Measurements from ENCODE around the gene ARHGEF33. TPM values are rescaled to one million over a fixed set of nuclear protein-coding genes. Genes with fewer than 3 reads are reported as not detected.

ARHGEF33 gene
- total RNA-seq, 1 donor = 0.72 TPM

DNA sequence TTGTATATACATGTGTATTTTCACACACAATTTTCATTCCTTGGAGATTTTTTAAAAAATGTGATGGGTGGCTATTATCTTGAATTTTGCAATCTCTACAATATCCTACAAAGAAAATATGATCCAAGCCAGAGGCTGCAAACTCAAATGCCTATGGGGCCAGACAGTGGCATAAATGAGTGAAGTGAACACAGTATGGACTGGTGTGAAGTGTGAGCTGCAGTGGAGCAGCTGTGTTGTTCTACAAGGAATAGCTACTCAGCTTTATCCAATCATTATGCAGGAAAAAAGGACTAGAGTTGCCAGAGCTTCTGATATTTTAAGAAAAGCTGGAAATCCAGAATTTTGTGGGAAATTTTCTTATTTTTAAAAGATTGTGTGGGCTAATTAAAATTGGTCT lies 62.1 kb downstream of the ARHGEF33 start:
- Histone ChIP-seq H2AFZ (ENCODE audit: low read length) (no peak overlapping the region), H3K9me3 (ENCODE audit: low read depth, low read length) (no peaks in the 10 kb centered on the region), H3K4me3 (ENCODE audit: insufficient read depth, low read length) (no peak overlapping the region), H3K36me3 (ENCODE audit: insufficient read depth, low read length) (no peaks in the 10 kb centered on the region), H4K20me1 (ENCODE audit: insufficient read depth, low read length) (no peaks in the 10 kb centered on the region), H3K79me2 (ENCODE audit: insufficient read depth, low read length) (no peaks in the 10 kb centered on the region), H3K4me1 (ENCODE audit: insufficient read depth, low read length) (no peaks in the 10 kb centered on the region), H3K27ac (ENCODE audit: low read depth, low read length) (no peak overlapping the region), H3K27me3 (ENCODE audit: insufficient read depth, low read length) (peaks cover 4% of the 10 kb centered on the region), H3K4me2 (ENCODE audit: insufficient read depth, low read length) (no peak overlapping the region)
- TF ChIP-seq, protein P1, sequence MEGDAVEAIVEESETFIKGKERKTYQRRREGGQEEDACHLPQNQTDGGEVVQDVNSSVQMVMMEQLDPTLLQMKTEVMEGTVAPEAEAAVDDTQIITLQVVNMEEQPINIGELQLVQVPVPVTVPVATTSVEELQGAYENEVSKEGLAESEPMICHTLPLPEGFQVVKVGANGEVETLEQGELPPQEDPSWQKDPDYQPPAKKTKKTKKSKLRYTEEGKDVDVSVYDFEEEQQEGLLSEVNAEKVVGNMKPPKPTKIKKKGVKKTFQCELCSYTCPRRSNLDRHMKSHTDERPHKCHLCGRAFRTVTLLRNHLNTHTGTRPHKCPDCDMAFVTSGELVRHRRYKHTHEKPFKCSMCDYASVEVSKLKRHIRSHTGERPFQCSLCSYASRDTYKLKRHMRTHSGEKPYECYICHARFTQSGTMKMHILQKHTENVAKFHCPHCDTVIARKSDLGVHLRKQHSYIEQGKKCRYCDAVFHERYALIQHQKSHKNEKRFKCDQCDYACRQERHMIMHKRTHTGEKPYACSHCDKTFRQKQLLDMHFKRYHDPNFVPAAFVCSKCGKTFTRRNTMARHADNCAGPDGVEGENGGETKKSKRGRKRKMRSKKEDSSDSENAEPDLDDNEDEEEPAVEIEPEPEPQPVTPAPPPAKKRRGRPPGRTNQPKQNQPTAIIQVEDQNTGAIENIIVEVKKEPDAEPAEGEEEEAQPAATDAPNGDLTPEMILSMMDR (IDR thresholded peaks at IDR 0.05; ENCODE audit: extremely low read depth, low read depth, low read length) = no peak
- no peak for DNase-seq (ENCODE audit: insufficient read length, low spot score, missing footprints)

DNA sequence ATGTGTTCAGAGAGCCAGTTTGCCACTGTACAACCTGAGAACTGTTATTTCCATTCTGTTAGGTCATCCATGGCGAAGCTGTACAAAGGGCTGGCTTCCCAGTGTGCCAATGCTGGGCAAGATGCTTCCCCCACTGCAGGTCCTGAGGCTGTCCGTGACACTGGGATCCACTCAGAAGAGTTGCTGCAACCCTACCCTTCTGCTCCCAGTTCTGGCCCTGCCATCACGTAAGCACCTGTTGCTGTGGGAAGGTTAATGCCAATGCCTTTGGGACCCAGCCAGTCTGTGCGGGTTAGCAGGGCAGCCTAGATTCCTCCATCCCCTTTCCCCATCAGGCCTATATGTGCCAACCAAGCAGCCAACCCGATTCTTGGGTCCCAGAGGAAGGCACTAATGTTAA lies 68.3 kb downstream of the ARHGEF33 start:
- Histone ChIP-seq H3K9me3 (ENCODE audit: low read depth, low read length) (no peaks in the 10 kb centered on the region), H2AFZ (ENCODE audit: low read length) (no peak overlapping the region), H3K4me1 (ENCODE audit: insufficient read depth, low read length) (no peaks in the 10 kb centered on the region), H3K27ac (ENCODE audit: low read depth, low read length) (no peak overlapping the region), H3K4me3 (ENCODE audit: insufficient read depth, low read length) (no peak overlapping the region), H3K27me3 (ENCODE audit: insufficient read depth, low read length) (peaks cover 6% of the 10 kb centered on the region), H4K20me1 (ENCODE audit: insufficient read depth, low read length) (no peaks in the 10 kb centered on the region), H3K4me2 (ENCODE audit: insufficient read depth, low read length) (no peak overlapping the region), H3K36me3 (ENCODE audit: insufficient read depth, low read length) (no peaks in the 10 kb centered on the region), H3K79me2 (ENCODE audit: insufficient read depth, low read length) (no peaks in the 10 kb centered on the region)
- DNase-seq (ENCODE audit: insufficient read length, low spot score, missing footprints) = no peak
- TF ChIP-seq, protein P1 (IDR thresholded peaks at IDR 0.05; ENCODE audit: extremely low read depth, low read depth, low read length) = no peak

DNA sequence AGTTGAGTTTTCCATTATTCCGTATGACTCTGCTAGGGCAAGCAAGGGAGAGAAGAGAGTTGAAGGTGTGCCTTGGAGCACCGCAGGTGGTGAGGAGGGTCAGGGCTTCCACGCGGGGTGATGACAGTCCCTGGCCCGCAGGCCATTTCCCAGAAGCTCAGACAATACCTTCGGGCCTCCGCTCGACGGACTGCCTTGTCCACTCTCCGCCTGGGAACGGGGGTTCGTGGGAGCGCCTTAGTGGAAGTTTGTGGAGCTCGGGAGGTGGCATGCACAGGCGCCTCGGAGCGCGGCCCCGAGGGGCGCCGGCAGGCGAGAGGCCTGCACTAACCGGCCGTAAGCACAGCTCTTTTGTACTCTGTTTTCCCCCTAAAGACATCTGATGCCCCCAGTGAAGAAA lies 69.8 kb downstream of the ARHGEF33 start:
- Histone ChIP-seq H3K4me1 (ENCODE audit: insufficient read depth, low read length) (no peaks in the 10 kb centered on the region), H4K20me1 (ENCODE audit: insufficient read depth, low read length) (no peaks in the 10 kb centered on the region), H3K79me2 (ENCODE audit: insufficient read depth, low read length) (no peaks in the 10 kb centered on the region), H3K9me3 (ENCODE audit: low read depth, low read length) (no peaks in the 10 kb centered on the region), H2AFZ (ENCODE audit: low read length) (peak overlapping the region; percentile 88), H3K36me3 (ENCODE audit: insufficient read depth, low read length) (no peaks in the 10 kb centered on the region), H3K27ac (ENCODE audit: low read depth, low read length) (no peak overlapping the region), H3K4me2 (ENCODE audit: insufficient read depth, low read length) (peak overlapping the region; percentile 75), H3K27me3 (ENCODE audit: insufficient read depth, low read length) (peaks cover 6% of the 10 kb centered on the region), H3K4me3 (ENCODE audit: insufficient read depth, low read length) (peak overlapping the region; percentile 65)
- no peak for DNase-seq (ENCODE audit: insufficient read length, low spot score, missing footprints)
- TF ChIP-seq, protein P1 (IDR thresholded peaks at IDR 0.05; ENCODE audit: extremely low read depth, low read depth, low read length) = no peak

DNA sequence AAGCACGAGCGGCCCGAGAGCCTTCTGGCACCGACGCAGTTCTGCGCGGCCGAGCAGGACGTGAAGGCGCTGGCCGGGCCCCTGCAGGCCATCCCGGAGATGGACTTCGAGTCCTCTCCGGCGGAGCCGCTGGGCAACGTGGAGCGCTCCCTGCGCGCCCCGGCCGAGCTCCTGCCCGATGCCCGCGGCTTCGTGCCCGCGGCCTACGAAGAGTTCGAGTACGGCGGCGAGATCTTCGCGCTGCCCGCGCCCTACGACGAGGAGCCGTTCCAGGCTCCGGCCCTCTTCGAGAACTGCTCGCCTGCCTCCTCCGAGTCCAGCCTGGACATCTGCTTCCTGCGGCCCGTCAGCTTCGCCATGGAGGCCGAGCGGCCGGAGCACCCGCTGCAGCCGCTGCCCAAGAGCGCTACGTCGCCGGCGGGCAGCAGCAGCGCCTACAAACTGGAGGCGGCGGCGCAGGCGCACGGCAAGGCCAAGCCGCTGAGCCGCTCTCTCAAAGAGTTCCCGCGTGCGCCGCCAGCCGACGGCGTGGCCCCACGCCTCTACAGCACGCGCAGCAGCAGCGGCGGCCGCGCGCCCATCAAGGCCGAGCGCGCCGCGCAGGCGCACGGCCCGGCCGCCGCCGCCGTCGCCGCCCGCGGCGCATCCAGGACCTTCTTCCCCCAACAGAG lies 70.4 kb downstream of the ARHGEF33 start:
- Histone ChIP-seq H3K9me3 (ENCODE audit: low read depth, low read length) (no peaks in the 10 kb centered on the region), H3K27ac (ENCODE audit: low read depth, low read length) (no peak overlapping the region), H3K36me3 (ENCODE audit: insufficient read depth, low read length) (no peaks in the 10 kb centered on the region), H3K4me1 (ENCODE audit: insufficient read depth, low read length) (no peaks in the 10 kb centered on the region), H2AFZ (ENCODE audit: low read length) (peak overlapping the region; percentile 88), H4K20me1 (ENCODE audit: insufficient read depth, low read length) (no peaks in the 10 kb centered on the region), H3K27me3 (ENCODE audit: insufficient read depth, low read length) (peaks cover 6% of the 10 kb centered on the region), H3K4me3 (ENCODE audit: insufficient read depth, low read length) (peak overlapping the region; percentile 65), H3K79me2 (ENCODE audit: insufficient read depth, low read length) (no peaks in the 10 kb centered on the region), H3K4me2 (ENCODE audit: insufficient read depth, low read length) (peak overlapping the region; percentile 75)
- TF ChIP-seq, protein P1 (IDR thresholded peaks at IDR 0.05; ENCODE audit: extremely low read depth, low read depth, low read length) = no peak
- peak; percentile 98 for DNase-seq (ENCODE audit: insufficient read length, low spot score, missing footprints)

Measured in osteoblast (primary cell).